ENCODE measurements around the gene PLEKHM3. TPM values are rescaled to one million over a fixed set of nuclear protein-coding genes. Genes with fewer than 3 reads are reported as not detected.

The PLEKHM3 gene
- total and polyA plus RNA-seq, 2 donors (not counting 1 experiment from before 2014, with no cell fraction given) = 5.3 to 20.1 TPM

DNA sequence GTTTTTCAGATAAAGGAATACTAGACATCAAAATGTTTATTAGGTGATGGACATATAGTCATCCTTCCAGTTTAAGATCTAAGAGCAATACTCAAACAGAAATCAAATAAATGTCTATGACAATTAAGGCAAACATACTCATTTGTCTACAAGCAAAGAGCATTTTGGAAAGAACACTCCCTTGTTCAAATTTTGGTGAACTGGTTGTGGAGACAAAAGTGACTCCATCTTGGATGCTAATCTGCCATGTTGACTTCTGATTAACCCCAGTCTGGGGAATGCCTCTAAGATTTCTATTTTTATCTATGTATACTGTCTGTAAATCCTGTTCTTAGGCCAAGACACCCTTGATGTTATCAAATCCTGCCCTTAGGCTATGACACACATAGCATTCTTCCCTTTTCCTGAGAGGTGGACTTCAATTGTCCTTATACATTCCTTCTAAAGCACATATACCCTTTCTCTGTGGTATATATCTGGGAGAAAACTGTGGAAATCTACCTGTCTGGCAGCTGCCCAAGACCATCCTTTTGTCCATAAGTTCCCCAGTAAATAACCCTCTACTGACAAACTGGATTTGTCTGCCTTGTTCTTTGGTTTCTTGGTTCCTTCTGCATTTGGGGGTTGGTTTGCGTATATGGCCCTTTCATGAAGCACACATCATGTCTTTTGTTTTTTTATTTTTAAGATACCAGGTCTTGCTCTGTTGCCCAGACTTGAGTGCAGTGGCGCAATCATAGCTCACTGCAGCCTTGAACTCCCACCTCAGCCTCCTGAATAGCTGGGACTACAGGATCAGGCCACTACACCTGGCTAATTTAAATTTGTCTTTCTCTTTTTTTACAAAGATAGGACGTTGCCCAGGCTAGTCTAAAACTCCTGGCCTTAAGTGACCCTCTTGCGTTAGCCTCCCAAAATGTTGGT lies 12.5 kb upstream of the PLEKHM3 start:
- H3K79me2 ChIP-seq (ENCODE audit: control insufficient read depth, insufficient read depth, low read length) = no peaks in the 10 kb centered on the region
- H3K27me3 ChIP-seq (ENCODE audit: control insufficient read depth, insufficient read depth, low read length) = no peaks in the 10 kb centered on the region
- no peak overlapping the region for H3K9ac ChIP-seq (ENCODE audit: insufficient read depth, low read length)
- H3K27ac ChIP-seq (ENCODE audit: insufficient read depth, low read length) = no peak overlapping the region
- H3K36me3 ChIP-seq (ENCODE audit: control insufficient read depth, insufficient read depth, low read length) = no peaks in the 10 kb centered on the region
- H3K4me1 ChIP-seq (ENCODE audit: control insufficient read depth, extremely low read depth, insufficient read depth, low read length) = no peaks in the 10 kb centered on the region
- H3K4me2 ChIP-seq (ENCODE audit: extremely low read depth, insufficient read depth, low read length) = no peak overlapping the region
- no peaks in the 10 kb centered on the region for H4K20me1 ChIP-seq (ENCODE audit: control insufficient read depth, extremely low read depth, insufficient read depth, low read length)
- DNase-seq (ENCODE audit: low read depth in 2 of 2) = no peak
- TF ChIP-seq, protein P1, sequence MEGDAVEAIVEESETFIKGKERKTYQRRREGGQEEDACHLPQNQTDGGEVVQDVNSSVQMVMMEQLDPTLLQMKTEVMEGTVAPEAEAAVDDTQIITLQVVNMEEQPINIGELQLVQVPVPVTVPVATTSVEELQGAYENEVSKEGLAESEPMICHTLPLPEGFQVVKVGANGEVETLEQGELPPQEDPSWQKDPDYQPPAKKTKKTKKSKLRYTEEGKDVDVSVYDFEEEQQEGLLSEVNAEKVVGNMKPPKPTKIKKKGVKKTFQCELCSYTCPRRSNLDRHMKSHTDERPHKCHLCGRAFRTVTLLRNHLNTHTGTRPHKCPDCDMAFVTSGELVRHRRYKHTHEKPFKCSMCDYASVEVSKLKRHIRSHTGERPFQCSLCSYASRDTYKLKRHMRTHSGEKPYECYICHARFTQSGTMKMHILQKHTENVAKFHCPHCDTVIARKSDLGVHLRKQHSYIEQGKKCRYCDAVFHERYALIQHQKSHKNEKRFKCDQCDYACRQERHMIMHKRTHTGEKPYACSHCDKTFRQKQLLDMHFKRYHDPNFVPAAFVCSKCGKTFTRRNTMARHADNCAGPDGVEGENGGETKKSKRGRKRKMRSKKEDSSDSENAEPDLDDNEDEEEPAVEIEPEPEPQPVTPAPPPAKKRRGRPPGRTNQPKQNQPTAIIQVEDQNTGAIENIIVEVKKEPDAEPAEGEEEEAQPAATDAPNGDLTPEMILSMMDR (conservative IDR thresholded peaks at IDR 0.05 in 1 of 2, IDR thresholded peaks at IDR 0.05 in 1 of 2; ENCODE audit: low read depth in 1 of 2, low read length in 2 of 2) = no peak
- no peak for TF ChIP-seq EZH2 (IDR thresholded peaks at IDR 0.05; ENCODE audit: low read length, missing control alignments)
- no peak overlapping the region for H2AFZ ChIP-seq (ENCODE audit: low read length)
- H3K4me3 ChIP-seq (replicated peaks in 1 of 4; ENCODE audit: control extremely low read depth in 1 of 4, insufficient read depth in 1 of 4, low read depth in 3 of 4, low read length in 4 of 4) = no peak overlapping the region
- H3K9me3 ChIP-seq (ENCODE audit: control insufficient read depth, insufficient read depth, low read depth, low read length) = no peaks in the 10 kb centered on the region

DNA sequence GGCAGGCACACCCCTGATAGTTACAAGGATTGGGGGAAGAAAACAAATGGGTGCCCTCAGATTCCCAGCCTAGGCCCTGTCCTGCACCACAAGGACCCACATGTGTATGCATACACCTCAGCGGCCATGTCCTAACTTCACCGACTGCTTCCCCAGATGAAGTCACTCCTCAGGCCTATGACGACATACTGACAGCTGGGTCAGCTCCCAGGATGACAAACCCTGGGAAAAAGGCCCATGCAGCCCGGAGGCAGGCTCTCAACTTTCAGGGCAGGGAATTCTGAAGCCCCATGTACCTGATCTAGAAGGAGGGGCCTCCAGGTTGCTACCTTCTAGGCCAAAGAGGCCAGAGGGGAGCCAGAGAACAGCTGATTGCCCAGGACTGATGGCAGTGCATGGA lies 11.0 kb upstream of the PLEKHM3 start:
- H3K4me2 ChIP-seq (ENCODE audit: extremely low read depth, insufficient read depth, low read length) = no peak overlapping the region
- no peak overlapping the region for H3K9ac ChIP-seq (ENCODE audit: insufficient read depth, low read length)
- H3K27me3 ChIP-seq (ENCODE audit: control insufficient read depth, insufficient read depth, low read length) = no peaks in the 10 kb centered on the region
- TF ChIP-seq EZH2 (IDR thresholded peaks at IDR 0.05; ENCODE audit: low read length, missing control alignments) = no peak
- TF ChIP-seq, protein P1 (conservative IDR thresholded peaks at IDR 0.05 in 1 of 2, IDR thresholded peaks at IDR 0.05 in 1 of 2; ENCODE audit: low read depth in 1 of 2, low read length in 2 of 2) = no peak
- no peak overlapping the region for H3K4me3 ChIP-seq (replicated peaks in 1 of 4; ENCODE audit: control extremely low read depth in 1 of 4, insufficient read depth in 1 of 4, low read depth in 3 of 4, low read length in 4 of 4)
- peak in 1 of 2 donors; percentile 42 for DNase-seq (ENCODE audit: low read depth in 2 of 2)
- H3K36me3 ChIP-seq (ENCODE audit: control insufficient read depth, insufficient read depth, low read length) = no peaks in the 10 kb centered on the region
- no peaks in the 10 kb centered on the region for H4K20me1 ChIP-seq (ENCODE audit: control insufficient read depth, extremely low read depth, insufficient read depth, low read length)
- no peak overlapping the region for H2AFZ ChIP-seq (ENCODE audit: low read length)
- H3K4me1 ChIP-seq (ENCODE audit: control insufficient read depth, extremely low read depth, insufficient read depth, low read length) = no peaks in the 10 kb centered on the region
- no peaks in the 10 kb centered on the region for H3K79me2 ChIP-seq (ENCODE audit: control insufficient read depth, insufficient read depth, low read length)
- H3K9me3 ChIP-seq (ENCODE audit: control insufficient read depth, insufficient read depth, low read depth, low read length) = no peaks in the 10 kb centered on the region
- no peak overlapping the region for H3K27ac ChIP-seq (ENCODE audit: insufficient read depth, low read length)

DNA sequence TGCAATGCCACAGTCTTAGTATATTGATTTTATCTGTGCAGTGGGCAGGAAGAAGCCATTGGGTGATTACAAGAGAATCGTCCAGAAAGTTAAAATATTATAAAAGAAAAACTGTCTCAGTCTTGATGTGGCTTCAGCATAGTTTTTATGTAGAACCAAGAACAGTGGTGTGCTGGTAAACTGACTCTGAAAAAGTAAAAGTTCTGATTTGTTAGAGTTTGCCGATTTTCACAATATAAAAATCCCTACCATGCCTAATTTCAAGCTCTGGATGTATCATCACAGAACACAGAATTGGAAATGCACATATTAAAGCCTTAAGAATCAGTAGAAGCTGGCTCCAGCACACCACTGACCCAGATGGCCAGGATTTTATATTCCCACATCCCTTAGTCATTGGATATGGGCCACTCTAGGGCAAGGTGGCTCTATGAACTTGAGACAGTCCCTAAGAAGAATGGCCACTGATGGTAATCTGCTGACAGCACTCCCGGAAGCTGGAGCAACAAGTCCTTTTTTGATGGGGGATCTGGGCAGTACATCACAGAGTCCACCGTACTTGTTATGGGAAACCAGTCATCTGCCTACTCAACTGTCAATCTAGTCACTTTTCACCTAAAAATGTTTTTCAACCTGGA lies 9.3 kb upstream of the PLEKHM3 start:
- Histone ChIP-seq H3K79me2 (ENCODE audit: control insufficient read depth, insufficient read depth, low read length) (no peaks in the 10 kb centered on the region), H2AFZ (ENCODE audit: low read length) (no peak overlapping the region), H3K9me3 (ENCODE audit: control insufficient read depth, insufficient read depth, low read depth, low read length) (no peaks in the 10 kb centered on the region), H3K9ac (ENCODE audit: insufficient read depth, low read length) (no peak overlapping the region), H3K27ac (ENCODE audit: insufficient read depth, low read length) (no peak overlapping the region), H3K27me3 (ENCODE audit: control insufficient read depth, insufficient read depth, low read length) (no peaks in the 10 kb centered on the region), H4K20me1 (ENCODE audit: control insufficient read depth, extremely low read depth, insufficient read depth, low read length) (no peaks in the 10 kb centered on the region), H3K4me1 (ENCODE audit: control insufficient read depth, extremely low read depth, insufficient read depth, low read length) (no peaks in the 10 kb centered on the region), H3K36me3 (ENCODE audit: control insufficient read depth, insufficient read depth, low read length) (no peaks in the 10 kb centered on the region), H3K4me3 (replicated peaks in 1 of 4; ENCODE audit: control extremely low read depth in 1 of 4, insufficient read depth in 1 of 4, low read depth in 3 of 4, low read length in 4 of 4) (no peak overlapping the region), H3K4me2 (ENCODE audit: extremely low read depth, insufficient read depth, low read length) (no peak overlapping the region)
- no peak for TF ChIP-seq EZH2 (IDR thresholded peaks at IDR 0.05; ENCODE audit: low read length, missing control alignments)
- TF ChIP-seq, protein P1 (conservative IDR thresholded peaks at IDR 0.05 in 1 of 2, IDR thresholded peaks at IDR 0.05 in 1 of 2; ENCODE audit: low read depth in 1 of 2, low read length in 2 of 2) = no peak
- no peak for DNase-seq (ENCODE audit: low read depth in 2 of 2)

Measured in fibroblast of lung (primary cell).